Retinal pigment epithelial cell (primary cell): Measurements from ENCODE around the gene MSN.
"Not testable (repeated sequence)": the region's sequence is repeated elsewhere in the genome, so short reads cannot be mapped to it uniquely, and the experiment has no call there.

Source experiments
- DNase-seq: peaks from one replicate; pipeline ENCODE4 v3.0.0-alpha.2; 2010; ENCODE audit warnings: low read depth
- H3K4me3 ChIP-seq: 2 replicates; pipeline ENCODE4 v1.5.1; 2011; ENCODE audit warnings: mild to moderate bottlenecking, low read length, control low read depth, moderate library complexity
- TF ChIP-seq, protein P1 (sequence below): conservative IDR thresholded peaks from 2 replicates; pipeline ENCODE4 v1.5.1; 2011; ENCODE audit warnings: low read depth, low read length, control low read depth, inconsistent platforms

MSN gene

DNA sequence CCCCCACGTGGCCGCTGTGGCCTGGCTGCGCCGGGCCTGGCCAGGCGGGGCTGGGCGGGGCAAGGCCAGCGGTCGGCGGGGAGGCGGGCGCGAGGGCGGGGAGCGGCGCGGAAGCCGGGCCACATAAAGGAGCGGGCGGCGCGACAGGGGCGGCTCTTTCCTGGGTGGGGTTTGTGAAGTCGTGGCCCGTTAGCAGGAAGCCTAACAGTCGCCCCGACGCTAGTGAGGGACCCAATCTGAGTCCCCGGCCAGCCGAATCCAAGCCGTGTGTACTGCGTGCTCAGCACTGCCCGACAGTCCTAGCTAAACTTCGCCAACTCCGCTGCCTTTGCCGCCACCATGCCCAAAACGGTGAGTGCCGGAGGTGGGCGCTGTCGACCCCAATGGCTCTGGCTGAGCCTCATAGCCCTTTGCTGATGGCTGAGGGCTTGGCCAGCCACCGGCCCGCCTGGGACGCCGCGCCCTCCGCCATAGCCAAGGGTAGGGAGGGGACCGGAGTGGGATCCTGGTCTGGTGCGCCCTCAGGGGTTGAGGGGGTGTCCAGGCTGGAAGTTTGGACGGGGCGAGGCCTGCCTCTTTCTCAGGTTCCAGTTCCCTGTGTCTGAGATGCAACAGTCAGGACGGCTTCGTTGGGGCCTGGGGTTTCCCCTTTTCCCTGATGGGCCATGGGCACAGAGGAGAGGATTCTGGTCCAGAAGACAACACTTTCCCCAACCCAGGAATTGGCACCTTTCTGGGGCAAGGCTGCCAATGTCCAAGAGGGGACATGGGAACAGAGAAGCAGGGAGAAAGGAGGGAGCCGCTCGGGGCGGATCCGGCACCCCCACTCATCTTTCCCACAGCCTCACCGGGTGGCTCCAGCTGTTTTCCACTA, at the start of gene MSN:
Gene MSN, plus strand, starts transcription at position 152 of the 874 bp plus-strand sequence. Its CDS starts 188 bp downstream, at position 340.
- no peak for DNase-seq
- TF ChIP-seq, protein P1, sequence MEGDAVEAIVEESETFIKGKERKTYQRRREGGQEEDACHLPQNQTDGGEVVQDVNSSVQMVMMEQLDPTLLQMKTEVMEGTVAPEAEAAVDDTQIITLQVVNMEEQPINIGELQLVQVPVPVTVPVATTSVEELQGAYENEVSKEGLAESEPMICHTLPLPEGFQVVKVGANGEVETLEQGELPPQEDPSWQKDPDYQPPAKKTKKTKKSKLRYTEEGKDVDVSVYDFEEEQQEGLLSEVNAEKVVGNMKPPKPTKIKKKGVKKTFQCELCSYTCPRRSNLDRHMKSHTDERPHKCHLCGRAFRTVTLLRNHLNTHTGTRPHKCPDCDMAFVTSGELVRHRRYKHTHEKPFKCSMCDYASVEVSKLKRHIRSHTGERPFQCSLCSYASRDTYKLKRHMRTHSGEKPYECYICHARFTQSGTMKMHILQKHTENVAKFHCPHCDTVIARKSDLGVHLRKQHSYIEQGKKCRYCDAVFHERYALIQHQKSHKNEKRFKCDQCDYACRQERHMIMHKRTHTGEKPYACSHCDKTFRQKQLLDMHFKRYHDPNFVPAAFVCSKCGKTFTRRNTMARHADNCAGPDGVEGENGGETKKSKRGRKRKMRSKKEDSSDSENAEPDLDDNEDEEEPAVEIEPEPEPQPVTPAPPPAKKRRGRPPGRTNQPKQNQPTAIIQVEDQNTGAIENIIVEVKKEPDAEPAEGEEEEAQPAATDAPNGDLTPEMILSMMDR, result peak; percentile 31
- peak within 1 kb of the TSS; percentile 78 for H3K4me3 ChIP-seq

DNA sequence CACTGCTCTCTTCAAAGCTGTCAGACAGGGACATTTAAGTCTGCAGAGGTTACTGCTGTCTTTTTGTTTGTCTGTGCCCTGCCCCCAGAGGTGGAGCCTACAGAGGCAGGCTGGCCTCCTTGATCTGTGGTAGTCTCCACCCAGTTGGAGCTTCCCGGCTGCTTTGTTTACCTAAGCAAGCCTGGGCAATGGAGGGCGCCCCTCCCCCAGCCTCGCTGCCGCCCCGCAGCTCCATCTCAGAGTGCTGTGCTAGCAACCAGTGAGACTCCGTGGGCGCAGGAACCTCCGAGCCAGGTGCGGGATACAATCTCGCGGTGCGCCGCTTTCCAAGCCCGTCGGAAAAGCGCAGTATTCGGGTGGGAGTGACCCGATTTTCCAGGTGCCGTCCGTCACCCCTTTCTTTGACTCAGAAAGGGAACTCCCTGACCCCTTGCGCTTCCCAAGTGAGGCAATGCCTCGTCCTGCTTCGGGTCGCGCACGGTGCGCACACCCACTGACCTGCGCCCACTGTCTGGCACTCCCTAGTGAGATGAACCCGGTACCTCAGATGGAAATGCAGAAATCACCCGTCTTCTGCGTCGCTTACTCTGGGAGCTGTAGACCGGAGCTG, 47.3 kb upstream of the MSN start:
- H3K4me3 ChIP-seq, DNase-seq: not testable (repeated sequence)

DNA sequence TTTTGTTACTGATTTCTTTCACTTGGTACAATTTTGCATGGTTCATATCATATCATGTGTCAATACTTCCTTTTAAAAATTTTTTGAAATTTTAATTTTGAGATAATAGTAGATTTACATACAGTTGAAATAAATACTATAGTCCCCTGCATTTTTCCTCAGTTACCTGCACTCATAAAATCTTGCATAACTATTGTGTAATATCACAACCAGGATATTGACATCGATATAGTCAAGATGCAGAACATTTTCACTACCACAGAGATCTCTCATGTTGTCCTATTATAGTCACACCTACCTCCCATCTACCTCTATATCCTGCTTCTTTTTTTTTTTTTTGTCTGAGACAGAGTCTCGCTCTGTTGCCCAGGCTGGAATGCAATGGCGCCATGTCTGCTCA, 36.7 kb upstream of the MSN start:
- DNase-seq, result no peak
- TF ChIP-seq, protein P1, result no peak
- no peak overlapping the region for H3K4me3 ChIP-seq

DNA sequence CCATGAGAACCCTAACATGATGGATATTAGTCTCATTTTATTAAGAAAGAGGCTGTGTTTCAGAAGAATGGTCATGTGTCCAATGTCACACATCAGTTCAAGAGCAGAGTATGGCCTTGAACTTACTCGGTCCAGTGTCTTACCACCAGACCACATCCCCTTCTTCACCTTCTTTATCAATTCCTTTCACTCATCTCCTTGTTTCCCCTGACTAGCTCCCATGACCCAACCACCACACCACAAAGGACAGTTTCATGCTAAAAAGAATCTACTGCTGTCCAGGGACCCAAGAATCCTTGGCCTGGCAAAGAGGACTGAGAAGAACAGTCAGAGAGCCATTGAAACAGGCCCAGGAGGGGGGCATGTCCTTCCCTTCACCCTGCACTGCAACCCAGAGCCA, 33.6 kb upstream of the MSN start:
- DNase-seq, result no peak
- H3K4me3 ChIP-seq, result no peak overlapping the region
- TF ChIP-seq, protein P1, result no peak

DNA sequence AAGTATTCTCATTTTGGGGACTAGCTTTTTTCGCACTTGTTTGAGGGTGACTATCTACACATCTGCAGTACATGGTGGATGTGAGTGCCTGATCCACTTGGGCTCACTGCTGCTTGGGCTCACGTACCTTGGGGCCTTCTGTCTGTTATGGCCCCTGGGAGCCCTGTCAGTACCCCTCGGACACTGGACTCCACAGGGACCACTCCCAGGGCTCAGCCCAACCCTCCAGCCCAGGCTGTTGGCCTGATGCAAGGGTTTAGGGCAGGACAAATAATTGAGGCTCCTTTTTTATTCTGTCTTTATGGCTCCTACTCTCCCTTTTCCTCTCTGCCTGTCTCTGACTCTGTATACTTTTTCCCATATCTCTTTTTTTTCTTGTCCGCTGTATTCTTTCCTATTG, 32.7 kb upstream of the MSN start:
- no peak overlapping the region for H3K4me3 ChIP-seq
- TF ChIP-seq, protein P1, result no peak
- no peak for DNase-seq

DNA sequence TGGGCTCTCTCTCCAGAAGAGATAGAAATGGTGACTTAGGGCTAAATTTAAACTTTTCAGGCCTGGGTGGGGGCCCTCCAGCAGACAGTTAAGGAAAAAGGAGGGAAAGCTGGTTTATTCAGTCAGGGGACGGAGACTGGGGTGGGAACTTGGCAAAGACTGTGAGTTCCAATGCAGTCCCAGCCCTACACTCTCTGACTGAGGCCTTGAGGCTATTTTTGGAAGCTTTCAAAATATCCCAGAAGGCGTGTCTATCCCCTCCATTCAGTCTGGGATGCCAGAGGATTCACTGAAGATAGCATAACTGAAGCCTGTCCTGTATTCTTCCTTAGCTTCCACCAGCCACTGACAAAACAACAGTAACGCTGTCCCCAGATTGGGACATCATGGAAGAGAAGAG, 32.1 kb upstream of the MSN start:
- TF ChIP-seq, protein P1, result no peak
- H3K4me3 ChIP-seq, result no peak overlapping the region
- no peak for DNase-seq

DNA sequence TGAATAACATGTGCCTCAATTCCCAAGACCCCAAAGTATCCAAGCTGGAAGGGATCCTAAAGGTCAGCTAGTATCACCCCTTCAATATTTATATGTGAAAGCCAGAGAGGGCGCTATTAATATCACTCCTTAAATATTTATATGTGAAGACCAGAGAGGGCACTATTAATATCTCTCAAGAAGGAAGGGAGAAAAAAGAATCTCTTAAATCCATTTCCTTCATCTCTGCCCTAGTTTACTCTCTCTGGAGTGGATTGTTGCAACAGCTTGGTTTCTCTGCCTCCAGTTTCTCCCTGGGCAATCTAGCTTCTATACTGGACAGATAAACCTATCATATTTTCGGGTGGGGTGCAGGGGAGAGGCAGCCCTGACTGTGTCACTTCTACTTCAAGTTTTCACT, 31.6 kb upstream of the MSN start:
- TF ChIP-seq, protein P1, result no peak
- DNase-seq, result no peak
- no peak overlapping the region for H3K4me3 ChIP-seq

DNA sequence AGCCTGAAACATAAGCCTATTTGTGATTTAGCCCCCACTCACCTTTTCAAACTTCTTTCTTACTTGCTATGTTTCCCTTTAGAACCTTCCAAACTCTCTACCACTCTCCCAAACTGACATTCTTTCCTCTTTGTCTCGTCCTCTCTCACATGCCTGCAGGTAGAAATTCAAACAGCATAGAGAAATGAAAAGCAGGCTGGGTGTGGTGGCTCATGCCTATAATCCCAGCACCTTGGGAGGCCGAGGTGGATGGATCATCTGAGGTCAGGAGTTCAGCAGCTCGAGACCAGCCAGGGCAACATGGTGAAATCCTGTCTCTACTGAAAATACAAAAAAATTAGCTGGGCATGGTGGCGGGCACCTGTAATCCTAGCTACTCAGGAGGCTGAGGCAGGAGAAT, 31.2 kb upstream of the MSN start:
- H3K4me3 ChIP-seq, DNase-seq: not testable (repeated sequence)
